NCI-H128 (cell line): ENCODE data around the gene GFAP.

Source experiments
- DNase-seq: peaks from one replicate; lab custom pipeline; 2025; ENCODE audit not compliant: unreplicated experiment; lab: John Stamatoyannopoulos, UW

GFAP gene

GRCh38 chr17:44867841-44868240 is 47.5 kb downstream of the GFAP start:
- DNase-seq, result no peak

GRCh38 chr17:44865931-44866330 is 49.4 kb downstream of the GFAP start:
- DNase-seq, result no peak

GRCh38 chr17:44865231-44865660 is 50.1 kb downstream of the GFAP start:
- no peak for DNase-seq

GRCh38 chr17:44864831-44865230 is 50.5 kb downstream of the GFAP start:
- DNase-seq, result no peak

- DNase-seq, result no peak
These were observed 52.0 kb downstream of the GFAP start for GRCh38 chr17:44863061-44863918.

- DNase-seq, result no peak
These were observed 52.9 kb downstream of the GFAP start for GRCh38 chr17:44862278-44862914.

GRCh38 chr17:44859701-44860100 is 55.6 kb downstream of the GFAP start:
- DNase-seq, result no peak

GRCh38 chr17:44854192-44854591 is 61.1 kb downstream of the GFAP start:
- DNase-seq, result no peak
